ENCODE results near the gene PDE3A. TPM values are rescaled to one million over a fixed set of nuclear protein-coding genes. Genes with fewer than 3 reads are reported as not detected.

Gene PDE3A
- total RNA-seq, 1 experiment from 2014 or later = 0.80 TPM

DNA sequence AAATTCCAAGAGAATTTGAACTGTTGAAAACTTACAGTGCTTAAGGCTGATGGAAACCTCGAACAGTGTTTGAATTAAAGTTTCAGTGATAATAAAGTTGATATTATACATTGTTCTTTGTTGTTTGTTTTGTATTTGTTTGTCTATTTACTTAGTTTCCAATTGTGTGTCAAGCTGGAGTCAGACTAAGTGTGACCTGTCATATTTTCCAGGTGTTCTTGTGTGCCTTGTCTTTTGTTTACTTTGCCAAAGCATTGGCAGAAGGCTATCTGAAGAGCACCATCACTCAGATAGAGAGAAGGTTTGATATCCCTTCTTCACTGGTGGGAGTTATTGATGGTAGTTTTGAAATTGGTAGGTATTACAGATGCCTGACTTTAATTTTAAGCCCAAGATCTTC lies 332.8 kb downstream of the PDE3A start:
- peaks cover 28% of the 10 kb centered on the region for H3K4me1 ChIP-seq (ENCODE audit: insufficient read depth, low read length, poor library complexity, severe bottlenecking)
- TF ChIP-seq, protein P1, sequence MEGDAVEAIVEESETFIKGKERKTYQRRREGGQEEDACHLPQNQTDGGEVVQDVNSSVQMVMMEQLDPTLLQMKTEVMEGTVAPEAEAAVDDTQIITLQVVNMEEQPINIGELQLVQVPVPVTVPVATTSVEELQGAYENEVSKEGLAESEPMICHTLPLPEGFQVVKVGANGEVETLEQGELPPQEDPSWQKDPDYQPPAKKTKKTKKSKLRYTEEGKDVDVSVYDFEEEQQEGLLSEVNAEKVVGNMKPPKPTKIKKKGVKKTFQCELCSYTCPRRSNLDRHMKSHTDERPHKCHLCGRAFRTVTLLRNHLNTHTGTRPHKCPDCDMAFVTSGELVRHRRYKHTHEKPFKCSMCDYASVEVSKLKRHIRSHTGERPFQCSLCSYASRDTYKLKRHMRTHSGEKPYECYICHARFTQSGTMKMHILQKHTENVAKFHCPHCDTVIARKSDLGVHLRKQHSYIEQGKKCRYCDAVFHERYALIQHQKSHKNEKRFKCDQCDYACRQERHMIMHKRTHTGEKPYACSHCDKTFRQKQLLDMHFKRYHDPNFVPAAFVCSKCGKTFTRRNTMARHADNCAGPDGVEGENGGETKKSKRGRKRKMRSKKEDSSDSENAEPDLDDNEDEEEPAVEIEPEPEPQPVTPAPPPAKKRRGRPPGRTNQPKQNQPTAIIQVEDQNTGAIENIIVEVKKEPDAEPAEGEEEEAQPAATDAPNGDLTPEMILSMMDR (conservative IDR thresholded peaks at IDR 0.05; ENCODE audit: low read depth, low read length) = no peak
- TF ChIP-seq EZH2 (IDR thresholded peaks at IDR 0.05; ENCODE audit: borderline replicate concordance, low read depth, low read length, poor library complexity, severe bottlenecking) = no peak
- POLR2A ChIA-PET (ENCODE audit: low non-redundant PET) = no interaction called here
- no peak overlapping the region for H3K4me3 ChIP-seq (ENCODE audit: low read depth, low read length, poor library complexity, severe bottlenecking)
- no peaks in the 10 kb centered on the region for H3K36me3 ChIP-seq (ENCODE audit: insufficient read depth, low read length, poor library complexity, severe bottlenecking)
- no peak overlapping the region for H3K27ac ChIP-seq (ENCODE audit: low read depth, low read length, poor library complexity, severe bottlenecking)
- CTCF ChIA-PET = no interaction called here
- no TSS peak for BruUV-seq (replicated peaks)
- intact Hi-C loops (cut with micrococcal nuclease; ENCODE audit: unreplicated experiment) = no loop called here
- no peaks in the 10 kb centered on the region for H3K9me3 ChIP-seq (ENCODE audit: low read depth, low read length, poor library complexity, severe bottlenecking)
- no peaks in the 10 kb centered on the region for H3K27me3 ChIP-seq (replicated peaks; ENCODE audit: insufficient read depth, low read depth, low read length, poor library complexity)
- no peak for DNase-seq (ENCODE audit: low spot score)

DNA sequence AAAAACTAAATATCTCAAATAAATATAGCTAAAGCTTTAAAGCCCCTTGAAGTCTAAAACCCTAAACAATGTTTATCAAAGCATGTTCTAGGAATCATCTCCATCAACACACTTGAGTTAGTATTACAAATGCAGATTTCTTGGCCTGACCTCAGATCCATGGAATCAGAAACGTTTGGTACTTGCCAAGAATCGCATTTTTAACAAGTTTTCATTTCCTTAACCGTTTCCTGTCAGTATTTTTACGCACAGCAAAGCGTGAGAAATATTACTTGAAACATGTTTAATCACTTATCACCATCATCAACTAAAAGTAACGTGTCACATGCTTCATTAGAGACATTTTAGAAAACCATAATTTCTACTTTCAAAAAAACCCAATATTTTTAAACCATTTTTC lies 336.5 kb downstream of the PDE3A start:
- no peaks in the 10 kb centered on the region for H3K36me3 ChIP-seq (ENCODE audit: insufficient read depth, low read length, poor library complexity, severe bottlenecking)
- CTCF ChIA-PET = no interaction called here
- H3K27me3 ChIP-seq (replicated peaks; ENCODE audit: insufficient read depth, low read depth, low read length, poor library complexity) = no peaks in the 10 kb centered on the region
- DNase-seq (ENCODE audit: low spot score) = peak; percentile 68
- POLR2A ChIA-PET (ENCODE audit: low non-redundant PET) = no interaction called here
- no peak overlapping the region for H3K27ac ChIP-seq (ENCODE audit: low read depth, low read length, poor library complexity, severe bottlenecking)
- no peak overlapping the region for H3K4me3 ChIP-seq (ENCODE audit: low read depth, low read length, poor library complexity, severe bottlenecking)
- no peaks in the 10 kb centered on the region for H3K9me3 ChIP-seq (ENCODE audit: low read depth, low read length, poor library complexity, severe bottlenecking)
- no peak for TF ChIP-seq EZH2 (IDR thresholded peaks at IDR 0.05; ENCODE audit: borderline replicate concordance, low read depth, low read length, poor library complexity, severe bottlenecking)
- TF ChIP-seq, protein P1 (conservative IDR thresholded peaks at IDR 0.05; ENCODE audit: low read depth, low read length) = no peak
- no TSS peak for BruUV-seq (replicated peaks)
- intact Hi-C loops (cut with micrococcal nuclease; ENCODE audit: unreplicated experiment) = no loop called here
- H3K4me1 ChIP-seq (ENCODE audit: insufficient read depth, low read length, poor library complexity, severe bottlenecking) = peaks cover 14% of the 10 kb centered on the region

DNA sequence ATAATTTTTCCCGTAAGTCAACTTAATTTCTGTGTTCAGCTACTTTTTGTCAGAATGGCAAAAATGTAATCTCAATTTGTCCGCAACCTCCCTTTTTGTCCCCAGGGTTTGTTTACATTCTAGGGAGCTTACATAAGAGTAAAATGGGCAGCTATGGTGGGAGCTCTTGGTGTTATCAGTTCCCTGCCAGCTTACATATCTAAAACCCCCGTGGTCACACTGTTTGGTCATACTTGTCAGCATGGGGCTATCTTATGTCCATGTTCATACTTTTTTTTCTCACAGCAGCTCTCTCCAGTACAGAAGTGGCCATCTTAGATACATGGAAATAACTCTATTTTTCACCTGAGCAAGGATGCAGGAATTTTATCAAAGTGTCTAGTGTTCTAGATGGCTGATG lies 343.5 kb downstream of the PDE3A start:
- H3K9me3 ChIP-seq (ENCODE audit: low read depth, low read length, poor library complexity, severe bottlenecking) = no peaks in the 10 kb centered on the region
- H3K36me3 ChIP-seq (ENCODE audit: insufficient read depth, low read length, poor library complexity, severe bottlenecking) = no peaks in the 10 kb centered on the region
- no TSS peak for BruUV-seq (replicated peaks)
- no peaks in the 10 kb centered on the region for H3K27me3 ChIP-seq (replicated peaks; ENCODE audit: insufficient read depth, low read depth, low read length, poor library complexity)
- TF ChIP-seq EZH2 (IDR thresholded peaks at IDR 0.05; ENCODE audit: borderline replicate concordance, low read depth, low read length, poor library complexity, severe bottlenecking) = no peak
- TF ChIP-seq, protein P1 (conservative IDR thresholded peaks at IDR 0.05; ENCODE audit: low read depth, low read length) = no peak
- no peak overlapping the region for H3K4me3 ChIP-seq (ENCODE audit: low read depth, low read length, poor library complexity, severe bottlenecking)
- no peak overlapping the region for H3K27ac ChIP-seq (ENCODE audit: low read depth, low read length, poor library complexity, severe bottlenecking)
- CTCF ChIA-PET = no interaction called here
- DNase-seq (ENCODE audit: low spot score) = no peak
- no peaks in the 10 kb centered on the region for H3K4me1 ChIP-seq (ENCODE audit: insufficient read depth, low read length, poor library complexity, severe bottlenecking)
- intact Hi-C loops (cut with micrococcal nuclease; ENCODE audit: unreplicated experiment) = no loop called here
- POLR2A ChIA-PET (ENCODE audit: low non-redundant PET) = no interaction called here
